ENCODE data around the gene TEX9. TPM values are rescaled to one million over a fixed set of nuclear protein-coding genes. Genes with fewer than 3 reads are reported as not detected.

Gene TEX9
- total RNA-seq, 5 donors from 2014 or later (not counting 1 experiment from before 2014, with no cell fraction given) = 1.5 to 2.7 (median 1.9) TPM

- peaks cover 2 to 5% of the 10 kb centered on the region in 2 experiments for H3K4me1 ChIP-seq (ENCODE audit: control insufficient read depth in 1 of 2, extremely low read depth in 1 of 2, insufficient read depth in 2 of 2, low read length in 2 of 2)
- H3K4me3 ChIP-seq (ENCODE audit: control insufficient read depth in 1 of 2, extremely low read depth in 1 of 2, low read length in 1 of 2) = no peak overlapping the region
- H3K27me3 ChIP-seq (replicated peaks in 1 of 2; ENCODE audit: control insufficient read depth in 2 of 2, extremely low read depth in 1 of 2, insufficient read depth in 2 of 2, low read length in 1 of 2) = no peaks in the 10 kb centered on the region
- H3K9me3 ChIP-seq = no peaks in the 10 kb centered on the region
- DNase-seq (no peak), ATAC-seq (replicated peaks in 1 of 4) (no peak)
- Mint-ChIP-seq H3K36me3 (no peaks in the 10 kb centered on the region), H3K27me3 (no peaks in the 10 kb centered on the region), H3K4me3 (no peak overlapping the region), H3K9me3 (no peaks in the 10 kb centered on the region), H3K4me1 (peaks cover 10 to 18% (median 18%) of the 10 kb centered on the region in 3 donors), H3K27ac (no peak overlapping the region)
- CTCF ChIA-PET = no interaction called here
- WGBS (ENCODE audit: insufficient coverage) = 94% methylated on average over 2 of the region's 2 CpGs
- no peak overlapping the region for H3K27ac ChIP-seq (ENCODE audit: low read length)
- H3K36me3 ChIP-seq (ENCODE audit: control insufficient read depth in 2 of 2, extremely low read depth in 1 of 2, insufficient read depth in 1 of 2, low read length in 1 of 2) = no peaks in the 10 kb centered on the region
- POLR2A ChIA-PET = interaction anchor here in 1 of 2 donors (0.7 kb wide), 1 partner anchor 159 kb away, joined by 3 read pairs; no protein-coding TSS in a partner anchor
These were observed 107.1 kb downstream of the TEX9 start for GRCh38 chr15:56472278-56472677.

- whole genome bisulfite sequencing (ENCODE audit: insufficient coverage) = no CpG with 5 or more reads among the region's 1 CpG
- no peak overlapping the region for H3K27ac ChIP-seq (ENCODE audit: low read length)
- Mint-ChIP-seq H3K27ac (no peak overlapping the region), H3K9me3 (no peaks in the 10 kb centered on the region), H3K36me3 (no peaks in the 10 kb centered on the region), H3K4me3 (no peak overlapping the region), H3K4me1 (peaks cover 9 to 14% (median 13%) of the 10 kb centered on the region in 3 donors), H3K27me3 (peaks cover 0 to 3% of the 10 kb centered on the region in 2 donors)
- DNase-seq (no peak), ATAC-seq (replicated peaks in 1 of 4) (no peak)
- no peaks in the 10 kb centered on the region for H3K27me3 ChIP-seq (replicated peaks in 1 of 2; ENCODE audit: control insufficient read depth in 2 of 2, extremely low read depth in 1 of 2, insufficient read depth in 2 of 2, low read length in 1 of 2)
- H3K9me3 ChIP-seq = no peaks in the 10 kb centered on the region
- peaks cover 2% of the 10 kb centered on the region in 2 experiments for H3K4me1 ChIP-seq (ENCODE audit: control insufficient read depth in 1 of 2, extremely low read depth in 1 of 2, insufficient read depth in 2 of 2, low read length in 2 of 2)
- ChIA-PET POLR2A (no interaction called here), CTCF (no interaction called here)
- no peaks in the 10 kb centered on the region for H3K36me3 ChIP-seq (ENCODE audit: control insufficient read depth in 2 of 2, extremely low read depth in 1 of 2, insufficient read depth in 1 of 2, low read length in 1 of 2)
- H3K4me3 ChIP-seq (ENCODE audit: control insufficient read depth in 1 of 2, extremely low read depth in 1 of 2, low read length in 1 of 2) = no peak overlapping the region
These were observed 107.8 kb downstream of the TEX9 start for GRCh38 chr15:56473017-56473416.

- no peak overlapping the region for H3K27ac ChIP-seq (ENCODE audit: low read length)
- no peaks in the 10 kb centered on the region for H3K4me1 ChIP-seq (ENCODE audit: control insufficient read depth in 1 of 2, extremely low read depth in 1 of 2, insufficient read depth in 2 of 2, low read length in 2 of 2)
- H3K27ac Mint-ChIP-seq = no peak overlapping the region
- H3K9me3 Mint-ChIP-seq = peaks cover 0 to 3% (median 0%) of the 10 kb centered on the region in 3 donors
- peaks cover 0 to 3% of the 10 kb centered on the region in 2 experiments for H3K27me3 ChIP-seq (replicated peaks in 1 of 2; ENCODE audit: control insufficient read depth in 2 of 2, extremely low read depth in 1 of 2, insufficient read depth in 2 of 2, low read length in 1 of 2)
- ChIA-PET POLR2A (no interaction called here), CTCF (no interaction called here)
- DNase-seq (no peak), ATAC-seq (replicated peaks in 1 of 4) (no peak)
- H3K4me3 Mint-ChIP-seq = no peak overlapping the region
- H3K36me3 Mint-ChIP-seq = peaks cover 3% of the 10 kb centered on the region
- no peaks in the 10 kb centered on the region for H3K9me3 ChIP-seq
- no peaks in the 10 kb centered on the region for H3K4me1 Mint-ChIP-seq
- peaks cover 0 to 15% of the 10 kb centered on the region in 2 donors for H3K27me3 Mint-ChIP-seq
- no peak overlapping the region for H3K4me3 ChIP-seq (ENCODE audit: control insufficient read depth in 1 of 2, extremely low read depth in 1 of 2, low read length in 1 of 2)
- H3K36me3 ChIP-seq (ENCODE audit: control insufficient read depth in 2 of 2, extremely low read depth in 1 of 2, insufficient read depth in 1 of 2, low read length in 1 of 2) = no peaks in the 10 kb centered on the region
These were observed 110.1 kb downstream of the TEX9 start for GRCh38 chr15:56475351-56475750.

Other genes starting within 250 kb of the TEX9 start
- 10 to 100 TPM; 23.3 to 30.4 (median 27.9) TPM for gene RFX7, start 121.5 kb upstream of the TEX9 start, total RNA-seq
- not detected for gene MNS1, start 99.7 kb downstream of the TEX9 start, total RNA-seq

All from T-cell (primary cell).